ENCODE data around the gene TMEM231. TPM values are rescaled to one million over a fixed set of nuclear protein-coding genes. Genes with fewer than 3 reads are reported as not detected.
"Not testable (repeated sequence)": the region's sequence is repeated elsewhere in the genome, so short reads cannot be mapped to it uniquely, and the experiment has no call there.

Gene TMEM231
- total RNA-seq, 1 experiment from 2014 or later = 9.0 TPM

- ChIA-PET CTCF (no interaction called here), POLR2A (no interaction called here)
- DNase-seq (ENCODE audit: low read depth, low spot score) (no peak), ATAC-seq (no peak)
- H3K4me1 ChIP-seq (ENCODE audit: control insufficient read depth, insufficient read depth, low read length) = no peaks in the 10 kb centered on the region
- no peaks in the 10 kb centered on the region for H3K36me3 ChIP-seq (ENCODE audit: control insufficient read depth, insufficient read depth, low read length)
- TF ChIP-seq REST (IDR thresholded peaks at IDR 0.05; ENCODE audit: insufficient read depth in 1 of 2, low read depth in 2 of 2, low read length in 1 of 2) = no peak
- H3K4me3 ChIP-seq (ENCODE audit: low read depth in 2 of 2, low read length in 2 of 2) = no peak overlapping the region
- in situ Hi-C loops (cut with HindIII; ENCODE audit: low pct_unique_long_range_greater_than_20kb, low sequenced_read_pairs) (no loop called here), intact Hi-C loops (cut with micrococcal nuclease; ENCODE audit: unreplicated experiment) (no loop called here)
- no peaks in the 10 kb centered on the region for H3K27me3 ChIP-seq (ENCODE audit: control insufficient read depth, insufficient read depth, low read length)
- no peaks in the 10 kb centered on the region for H3K9me3 ChIP-seq (ENCODE audit: control insufficient read depth, insufficient read depth, low read depth, low read length)
- no TSS peak for BruUV-seq (replicated peaks)
- H3K27ac ChIP-seq (ENCODE audit: low read length) = no peak overlapping the region
These were observed 52.3 kb downstream of the TMEM231 start for GRCh38 chr16:75503801-75504200.

GRCh38 chr16:75502916-75503605 is 53.0 kb downstream of the TMEM231 start:
- POLR2A ChIA-PET = no interaction called here
- in situ Hi-C loops (cut with HindIII; ENCODE audit: low pct_unique_long_range_greater_than_20kb, low sequenced_read_pairs) = no loop called here
- TF ChIP-seq SIN3A (IDR thresholded peaks at IDR 0.05; ENCODE audit: borderline replicate concordance, insufficient read depth, low read depth, low read length) = no peak
- TF ChIP-seq TCF7L2 (IDR thresholded peaks at IDR 0.05; ENCODE audit: low read depth, low read length) = no peak
- TF ChIP-seq POLR2AphosphoS5 (IDR thresholded peaks at IDR 0.05; ENCODE audit: low read depth, low read length) = no peak
- Histone ChIP-seq H3K27ac (ENCODE audit: low read length) (no peak overlapping the region), H3K4me1 (ENCODE audit: control insufficient read depth, insufficient read depth, low read length) (no peaks in the 10 kb centered on the region), H3K36me3 (ENCODE audit: control insufficient read depth, insufficient read depth, low read length) (no peaks in the 10 kb centered on the region), H3K4me3 (ENCODE audit: low read depth in 2 of 2, low read length in 2 of 2) (no peak overlapping the region), H3K9me3 (ENCODE audit: control insufficient read depth, insufficient read depth, low read depth, low read length) (no peaks in the 10 kb centered on the region), H3K27me3 (ENCODE audit: control insufficient read depth, insufficient read depth, low read length) (no peaks in the 10 kb centered on the region)
- DNase-seq (ENCODE audit: low read depth, low spot score) (no peak), ATAC-seq (no peak)
- no TSS peak for BruUV-seq (replicated peaks)
- CTCF ChIA-PET = interaction anchor here (0.6 kb wide), 1 partner anchor 31 kb away, joined by 11 read pairs; no protein-coding TSS in a partner anchor
- intact Hi-C loops (cut with micrococcal nuclease; ENCODE audit: unreplicated experiment) = no loop called here

DNA sequence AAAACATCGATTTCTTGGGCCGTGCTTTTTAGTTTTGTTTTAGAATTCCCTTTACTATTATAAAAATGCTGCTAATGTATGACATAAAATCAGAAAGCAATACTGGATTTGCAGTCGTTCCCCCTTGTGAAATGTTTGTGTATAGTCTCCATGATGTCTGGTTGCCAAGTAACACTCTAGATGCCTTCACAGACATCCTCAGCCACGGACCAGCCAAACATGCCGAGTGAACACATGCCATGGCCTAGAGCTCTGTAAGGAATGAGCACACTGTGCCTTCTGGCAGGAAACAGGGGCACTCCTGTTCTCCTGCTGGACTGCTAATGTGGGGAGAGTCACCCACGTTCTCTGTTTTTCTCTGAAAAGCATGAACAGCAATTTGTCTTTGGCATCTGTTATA is 54.2 kb downstream of the TMEM231 start:
- POLR2A ChIA-PET; H3K36me3 ChIP-seq (ENCODE audit: control insufficient read depth, insufficient read depth, low read length); H3K4me3 ChIP-seq (ENCODE audit: low read depth in 2 of 2, low read length in 2 of 2); CTCF ChIA-PET; ATAC-seq; H3K27me3 ChIP-seq (ENCODE audit: control insufficient read depth, insufficient read depth, low read length); in situ Hi-C loops (cut with HindIII; ENCODE audit: low pct_unique_long_range_greater_than_20kb, low sequenced_read_pairs); DNase-seq (ENCODE audit: low read depth, low spot score); H3K27ac ChIP-seq (ENCODE audit: low read length); BruUV-seq (replicated peaks); H3K9me3 ChIP-seq (ENCODE audit: control insufficient read depth, insufficient read depth, low read depth, low read length); intact Hi-C loops (cut with micrococcal nuclease; ENCODE audit: unreplicated experiment); H3K4me1 ChIP-seq (ENCODE audit: control insufficient read depth, insufficient read depth, low read length): not testable (repeated sequence)

GRCh38 chr16:75501359-75501758 is 54.7 kb downstream of the TMEM231 start:
- intact Hi-C loops (cut with micrococcal nuclease; ENCODE audit: unreplicated experiment) (no loop called here), in situ Hi-C loops (cut with HindIII; ENCODE audit: low pct_unique_long_range_greater_than_20kb, low sequenced_read_pairs) (no loop called here)
- ChIA-PET POLR2A (no interaction called here), CTCF (no interaction called here)
- no TSS peak for BruUV-seq (replicated peaks)
- ATAC-seq (no peak), DNase-seq (ENCODE audit: low read depth, low spot score) (no peak)
- H3K27ac ChIP-seq (ENCODE audit: low read length) = no peak overlapping the region
- no peak overlapping the region for H3K4me3 ChIP-seq (ENCODE audit: low read depth in 2 of 2, low read length in 2 of 2)
- H3K27me3 ChIP-seq (ENCODE audit: control insufficient read depth, insufficient read depth, low read length) = no peaks in the 10 kb centered on the region
- no peaks in the 10 kb centered on the region for H3K9me3 ChIP-seq (ENCODE audit: control insufficient read depth, insufficient read depth, low read depth, low read length)
- TF ChIP-seq CTCF (IDR thresholded peaks at IDR 0.05) = no peak
- no peak for TF ChIP-seq SIN3A (IDR thresholded peaks at IDR 0.05; ENCODE audit: borderline replicate concordance, insufficient read depth, low read depth, low read length)
- no peak for TF ChIP-seq POLR2AphosphoS5 (IDR thresholded peaks at IDR 0.05; ENCODE audit: low read depth, low read length)
- TF ChIP-seq REST (IDR thresholded peaks at IDR 0.05; ENCODE audit: insufficient read depth in 1 of 2, low read depth in 2 of 2, low read length in 1 of 2) = no peak
- TF ChIP-seq TCF7L2 (IDR thresholded peaks at IDR 0.05; ENCODE audit: low read depth, low read length) = no peak
- no peaks in the 10 kb centered on the region for H3K36me3 ChIP-seq (ENCODE audit: control insufficient read depth, insufficient read depth, low read length)
- H3K4me1 ChIP-seq (ENCODE audit: control insufficient read depth, insufficient read depth, low read length) = no peaks in the 10 kb centered on the region
